SK-N-SH treated with all-trans-retinoic acid at 6 μM for 48 hours (cell line): ENCODE measurements around the gene ZNF473.
A peak's percentile ranks its signal among the peaks of the same experiment; 100 is the strongest.

Experiments
- ATAC-seq: fragments of 200-7000 bp; cut with Tn5 transposase; 3 replicates; pipeline ENCODE4 v1.9.1; 2020; ENCODE audit warnings: mild to moderate bottlenecking, moderate library complexity
- ARNTL ChIP-seq: fragments of 450-650 bp; formaldehyde crosslinking; IDR thresholded peaks from 2 replicates; pipeline ENCODE4 v1.5.0; 2020; ENCODE audit warnings: low read depth, mild to moderate bottlenecking, moderate library complexity, borderline replicate concordance
- BACH2 ChIP-seq: fragments of 250-450 bp; sonication (Bioruptor Pico); IDR thresholded peaks from 2 replicates; pipeline ENCODE4 v1.9.0; 2021; ENCODE audit warnings: mild to moderate bottlenecking, borderline replicate concordance
- CSDC2 ChIP-seq: fragments of 250-450 bp; sonication (Bioruptor Pico); IDR thresholded peaks from 2 replicates; pipeline ENCODE4 v1.5.0; 2020; ENCODE audit warnings: mild to moderate bottlenecking, moderate library complexity
- ESRRG ChIP-seq: fragments of 250-450 bp; sonication (Bioruptor Pico); IDR thresholded peaks from 2 replicates; pipeline ENCODE4 v1.6.1; 2021; ENCODE audit warnings: mild to moderate bottlenecking
- GLIS3 ChIP-seq: fragments of 250-450 bp; sonication (Bioruptor Pico); IDR thresholded peaks from 2 replicates; pipeline ENCODE4 v1.5.0; 2020; ENCODE audit warnings: mild to moderate bottlenecking, moderate library complexity
- OSR1 ChIP-seq: fragments of 250-450 bp; sonication (Bioruptor Pico); IDR thresholded peaks from 2 replicates; pipeline ENCODE4 v1.8.0; 2022; ENCODE audit warnings: moderate library complexity, mild to moderate bottlenecking, inconsistent platforms
- PPARA ChIP-seq: fragments of 250-450 bp; sonication (Bioruptor Pico); IDR thresholded peaks from 2 replicates; pipeline ENCODE4 v1.5.0; 2020; ENCODE audit warnings: mild to moderate bottlenecking, borderline replicate concordance
- RARB ChIP-seq: fragments of 250-450 bp; sonication (Bioruptor Pico); IDR thresholded peaks from 2 replicates; pipeline ENCODE4 v1.8.0; 2021; ENCODE audit warnings: mild to moderate bottlenecking, moderate library complexity
- SNAI2 ChIP-seq: fragments of 250-450 bp; sonication (Bioruptor Pico); IDR thresholded peaks from 2 replicates; pipeline ENCODE4 v1.5.0; 2020; ENCODE audit warnings: mild to moderate bottlenecking, moderate library complexity
- TCF4 ChIP-seq: fragments of 250-450 bp; sonication (Bioruptor Pico); IDR thresholded peaks from 2 replicates; pipeline ENCODE4 v1.8.0; 2021; ENCODE audit warnings: mild to moderate bottlenecking, moderate library complexity, borderline replicate concordance
- TOX ChIP-seq: fragments of 250-450 bp; sonication (Bioruptor Pico); IDR thresholded peaks from 2 replicates; pipeline ENCODE4 v1.8.0; 2021; ENCODE audit warnings: mild to moderate bottlenecking, moderate library complexity, borderline replicate concordance
- ZC3H10 ChIP-seq: fragments of 250-450 bp; sonication (Bioruptor Pico); IDR thresholded peaks from 2 replicates; pipeline ENCODE4 v1.5.1; 2021; ENCODE audit warnings: mild to moderate bottlenecking, moderate library complexity
- ZFP3 ChIP-seq: fragments of 250-450 bp; sonication (Bioruptor Pico); IDR thresholded peaks from 2 replicates; pipeline ENCODE4 v1.5.0; 2020; ENCODE audit warnings: mild to moderate bottlenecking, moderate library complexity
- ZNF565 ChIP-seq: fragments of 450-650 bp; formaldehyde crosslinking; conservative IDR thresholded peaks from 2 replicates; pipeline ENCODE4 v1.5.0; 2020; ENCODE audit warnings: low read depth, mild to moderate bottlenecking, moderate library complexity
- ZNF70 ChIP-seq: fragments of 450-650 bp; formaldehyde crosslinking; IDR thresholded peaks from 2 replicates; pipeline ENCODE4 v1.5.0; 2020; ENCODE audit warnings: mild to moderate bottlenecking, moderate library complexity
- ZNF8 ChIP-seq: fragments of 450-650 bp; formaldehyde crosslinking; IDR thresholded peaks from 2 replicates; pipeline ENCODE4 v1.5.0; 2020; ENCODE audit warnings: mild to moderate bottlenecking, moderate library complexity
- TF ChIP-seq, protein P1 (sequence below): fragments of 250-450 bp; sonication (Bioruptor Pico); IDR thresholded peaks from 2 replicates; pipeline ENCODE4 v1.8.0; 2021; ENCODE audit warnings: low read depth, mild to moderate bottlenecking, moderate library complexity, borderline replicate concordance
- TF ChIP-seq, protein P2 (sequence below): fragments of 250-450 bp; sonication (Bioruptor Pico); IDR thresholded peaks from 2 replicates; pipeline ENCODE4 v1.5.1; 2021; ENCODE audit warnings: mild to moderate bottlenecking, moderate library complexity
- TF ChIP-seq, protein P3 (sequence below): fragments of 250-450 bp; sonication (Bioruptor Pico); IDR thresholded peaks from 2 replicates; pipeline ENCODE4 v1.5.1; 2020; ENCODE audit warnings: low read depth, mild to moderate bottlenecking, moderate library complexity
- TF ChIP-seq, protein P4 (sequence below): fragments of 250-450 bp; sonication (Bioruptor Pico); IDR thresholded peaks from 2 replicates; pipeline ENCODE4 v1.5.0; 2020; ENCODE audit warnings: mild to moderate bottlenecking, moderate library complexity

The ZNF473 gene

DNA sequence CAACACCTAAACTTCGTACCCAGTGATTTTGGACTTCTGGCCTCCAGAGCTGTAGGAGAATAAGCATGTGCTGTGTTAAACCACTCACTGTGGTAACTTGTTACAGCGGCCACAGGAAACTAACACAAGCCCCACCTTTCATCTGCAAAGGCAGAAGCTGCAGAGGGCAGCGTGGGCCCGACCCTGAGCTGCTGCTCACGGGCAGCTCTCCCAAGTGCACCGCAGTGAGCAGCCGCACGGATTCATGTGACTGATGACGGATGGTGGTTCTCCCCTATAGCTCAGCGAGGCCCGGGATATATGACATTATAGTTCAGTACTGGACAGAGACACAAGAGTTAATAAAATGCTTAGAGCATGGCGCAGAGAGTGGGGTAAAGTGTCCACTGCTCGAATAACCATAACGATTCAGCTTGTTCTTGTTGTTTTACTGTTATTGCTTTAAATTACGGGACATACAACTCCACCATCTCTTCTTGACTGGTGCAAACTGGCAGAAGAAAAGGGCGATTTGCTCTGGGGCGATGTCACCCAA, 22.5 kb upstream of the ZNF473 start:
- no peak for ATAC-seq
- TF ChIP-seq, protein P1, sequence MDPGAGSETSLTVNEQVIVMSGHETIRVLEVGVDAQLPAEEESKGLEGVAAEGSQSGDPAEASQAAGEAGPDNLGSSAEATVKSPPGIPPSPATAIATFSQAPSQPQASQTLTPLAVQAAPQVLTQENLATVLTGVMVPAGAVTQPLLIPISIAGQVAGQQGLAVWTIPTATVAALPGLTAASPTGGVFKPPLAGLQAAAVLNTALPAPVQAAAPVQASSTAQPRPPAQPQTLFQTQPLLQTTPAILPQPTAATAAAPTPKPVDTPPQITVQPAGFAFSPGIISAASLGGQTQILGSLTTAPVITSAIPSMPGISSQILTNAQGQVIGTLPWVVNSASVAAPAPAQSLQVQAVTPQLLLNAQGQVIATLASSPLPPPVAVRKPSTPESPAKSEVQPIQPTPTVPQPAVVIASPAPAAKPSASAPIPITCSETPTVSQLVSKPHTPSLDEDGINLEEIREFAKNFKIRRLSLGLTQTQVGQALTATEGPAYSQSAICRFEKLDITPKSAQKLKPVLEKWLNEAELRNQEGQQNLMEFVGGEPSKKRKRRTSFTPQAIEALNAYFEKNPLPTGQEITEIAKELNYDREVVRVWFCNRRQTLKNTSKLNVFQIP (CRISPR knock-in tag) = no peak
- TF ChIP-seq PPARA (CRISPR knock-in tag) = no peak
- TF ChIP-seq, protein P2, sequence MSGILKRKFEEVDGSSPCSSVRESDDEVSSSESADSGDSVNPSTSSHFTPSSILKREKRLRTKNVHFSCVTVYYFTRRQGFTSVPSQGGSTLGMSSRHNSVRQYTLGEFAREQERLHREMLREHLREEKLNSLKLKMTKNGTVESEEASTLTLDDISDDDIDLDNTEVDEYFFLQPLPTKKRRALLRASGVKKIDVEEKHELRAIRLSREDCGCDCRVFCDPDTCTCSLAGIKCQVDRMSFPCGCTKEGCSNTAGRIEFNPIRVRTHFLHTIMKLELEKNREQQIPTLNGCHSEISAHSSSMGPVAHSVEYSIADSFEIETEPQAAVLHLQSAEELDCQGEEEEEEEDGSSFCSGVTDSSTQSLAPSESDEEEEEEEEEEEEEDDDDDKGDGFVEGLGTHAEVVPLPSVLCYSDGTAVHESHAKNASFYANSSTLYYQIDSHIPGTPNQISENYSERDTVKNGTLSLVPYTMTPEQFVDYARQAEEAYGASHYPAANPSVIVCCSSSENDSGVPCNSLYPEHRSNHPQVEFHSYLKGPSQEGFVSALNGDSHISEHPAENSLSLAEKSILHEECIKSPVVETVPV (CRISPR knock-in tag) = no peak
- TF ChIP-seq ARNTL (CRISPR knock-in tag) = no peak
- TF ChIP-seq OSR1 (CRISPR knock-in tag) = no peak
- no peak for TF ChIP-seq GLIS3
- no peak for TF ChIP-seq ESRRG (CRISPR knock-in tag)
- no peak for TF ChIP-seq ZNF70 (CRISPR knock-in tag)
- no peak for TF ChIP-seq ZNF565 (CRISPR knock-in tag)
- no peak for TF ChIP-seq BACH2 (CRISPR knock-in tag)
- TF ChIP-seq TOX (CRISPR knock-in tag) = no peak

DNA sequence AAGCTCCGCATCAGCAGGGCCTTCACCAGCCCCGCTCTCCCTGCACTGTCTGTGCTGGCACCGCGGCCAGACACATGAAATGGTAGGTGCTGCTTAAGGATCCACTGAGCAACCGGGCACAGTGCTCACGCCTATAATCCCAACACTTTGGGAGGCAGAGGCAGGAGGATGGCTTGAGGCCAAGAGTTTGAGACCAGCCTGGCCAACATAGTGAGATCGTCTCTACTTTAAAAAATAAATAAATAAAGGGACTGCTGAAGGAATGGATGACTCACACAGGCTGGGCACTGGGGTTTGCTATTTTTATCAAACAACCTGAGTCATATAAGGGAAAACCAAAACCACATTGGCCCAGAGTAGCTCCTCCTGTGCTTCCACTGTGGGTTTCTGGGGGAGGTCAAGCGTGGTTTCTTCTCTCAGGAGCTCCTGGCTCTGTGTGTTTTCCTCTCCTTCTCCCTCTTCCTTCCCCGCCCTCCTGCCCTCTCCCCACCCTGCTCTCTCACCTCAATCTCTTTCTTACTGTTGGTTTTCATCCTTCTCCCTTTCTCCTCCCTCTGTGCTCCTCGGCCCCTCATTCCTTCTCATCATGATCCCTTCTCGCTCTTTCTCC, 21.9 kb upstream of the ZNF473 start:
- TF ChIP-seq, protein P3, sequence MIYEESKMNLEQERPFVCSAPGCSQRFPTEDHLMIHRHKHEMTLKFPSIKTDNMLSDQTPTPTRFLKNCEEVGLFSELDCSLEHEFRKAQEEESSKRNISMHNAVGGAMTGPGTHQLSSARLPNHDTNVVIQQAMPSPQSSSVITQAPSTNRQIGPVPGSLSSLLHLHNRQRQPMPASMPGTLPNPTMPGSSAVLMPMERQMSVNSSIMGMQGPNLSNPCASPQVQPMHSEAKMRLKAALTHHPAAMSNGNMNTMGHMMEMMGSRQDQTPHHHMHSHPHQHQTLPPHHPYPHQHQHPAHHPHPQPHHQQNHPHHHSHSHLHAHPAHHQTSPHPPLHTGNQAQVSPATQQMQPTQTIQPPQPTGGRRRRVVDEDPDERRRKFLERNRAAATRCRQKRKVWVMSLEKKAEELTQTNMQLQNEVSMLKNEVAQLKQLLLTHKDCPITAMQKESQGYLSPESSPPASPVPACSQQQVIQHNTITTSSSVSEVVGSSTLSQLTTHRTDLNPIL = no peak
- TF ChIP-seq TCF4 (CRISPR knock-in tag) (no peak), ZNF565 (CRISPR knock-in tag) (no peak), ZC3H10 (no peak), CSDC2 (CRISPR knock-in tag) (no peak), TOX (CRISPR knock-in tag) (no peak), PPARA (CRISPR knock-in tag) (no peak), SNAI2 (CRISPR knock-in tag) (no peak), ZNF8 (CRISPR knock-in tag) (no peak), ZFP3 (CRISPR knock-in tag) (no peak), RARB (CRISPR knock-in tag) (no peak), BACH2 (CRISPR knock-in tag) (no peak)
- TF ChIP-seq, protein P2 (CRISPR knock-in tag) = no peak
- TF ChIP-seq, protein P1 (CRISPR knock-in tag) = no peak
- ATAC-seq = peak; percentile 97

DNA sequence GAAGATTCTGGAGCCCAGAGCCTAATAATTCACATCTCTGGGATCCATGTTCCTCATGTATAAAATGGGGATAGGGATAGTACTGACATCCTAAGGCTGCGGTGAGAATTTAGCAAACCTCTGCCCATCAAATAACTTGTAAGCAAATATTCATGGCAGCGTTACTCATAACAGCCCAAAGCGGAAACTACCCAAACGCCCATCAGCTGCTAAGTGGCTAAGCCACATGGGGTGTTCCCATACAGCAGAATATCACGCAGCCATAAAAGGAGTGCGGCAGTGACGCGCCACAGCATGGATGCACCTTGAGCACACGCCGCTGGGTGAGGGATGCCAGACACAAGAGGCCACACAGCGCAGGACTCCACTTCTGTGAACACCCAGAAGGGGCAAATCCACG, 20.4 kb upstream of the ZNF473 start:
- TF ChIP-seq PPARA (CRISPR knock-in tag) (no peak), ZFP3 (CRISPR knock-in tag) (no peak)
- TF ChIP-seq, protein P1 (CRISPR knock-in tag) = no peak
- TF ChIP-seq, protein P4, sequence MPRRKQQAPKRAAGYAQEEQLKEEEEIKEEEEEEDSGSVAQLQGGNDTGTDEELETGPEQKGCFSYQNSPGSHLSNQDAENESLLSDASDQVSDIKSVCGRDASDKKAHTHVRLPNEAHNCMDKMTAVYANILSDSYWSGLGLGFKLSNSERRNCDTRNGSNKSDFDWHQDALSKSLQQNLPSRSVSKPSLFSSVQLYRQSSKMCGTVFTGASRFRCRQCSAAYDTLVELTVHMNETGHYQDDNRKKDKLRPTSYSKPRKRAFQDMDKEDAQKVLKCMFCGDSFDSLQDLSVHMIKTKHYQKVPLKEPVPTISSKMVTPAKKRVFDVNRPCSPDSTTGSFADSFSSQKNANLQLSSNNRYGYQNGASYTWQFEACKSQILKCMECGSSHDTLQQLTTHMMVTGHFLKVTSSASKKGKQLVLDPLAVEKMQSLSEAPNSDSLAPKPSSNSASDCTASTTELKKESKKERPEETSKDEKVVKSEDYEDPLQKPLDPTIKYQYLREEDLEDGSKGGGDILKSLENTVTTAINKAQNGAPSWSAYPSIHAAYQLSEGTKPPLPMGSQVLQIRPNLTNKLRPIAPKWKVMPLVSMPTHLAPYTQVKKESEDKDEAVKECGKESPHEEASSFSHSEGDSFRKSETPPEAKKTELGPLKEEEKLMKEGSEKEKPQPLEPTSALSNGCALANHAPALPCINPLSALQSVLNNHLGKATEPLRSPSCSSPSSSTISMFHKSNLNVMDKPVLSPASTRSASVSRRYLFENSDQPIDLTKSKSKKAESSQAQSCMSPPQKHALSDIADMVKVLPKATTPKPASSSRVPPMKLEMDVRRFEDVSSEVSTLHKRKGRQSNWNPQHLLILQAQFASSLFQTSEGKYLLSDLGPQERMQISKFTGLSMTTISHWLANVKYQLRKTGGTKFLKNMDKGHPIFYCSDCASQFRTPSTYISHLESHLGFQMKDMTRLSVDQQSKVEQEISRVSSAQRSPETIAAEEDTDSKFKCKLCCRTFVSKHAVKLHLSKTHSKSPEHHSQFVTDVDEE = no peak
- ATAC-seq = no peak
